ENCODE measurements around the gene DOCK9.

Gene DOCK9

GRCh38 chr13:98881390-98881789 is 96.5 kb downstream of the DOCK9 start:
- Histone ChIP-seq H3K4me2 (no peak overlapping the region), H3K27me3 (no peaks in the 10 kb centered on the region), H3K27ac (no peak overlapping the region), H3K9ac (no peak overlapping the region), H3K4me3 (no peak overlapping the region), H4K20me1 (no peaks in the 10 kb centered on the region), H3K9me3 (no peaks in the 10 kb centered on the region), H3K4me1 (no peaks in the 10 kb centered on the region), H3K36me3 (peaks cover 7% of the 10 kb centered on the region; the same call in 1 of the 2 replicates)
- TF ChIP-seq Cebpa-rat (IDR thresholded peaks at IDR 0.05) = no peak

DNA sequence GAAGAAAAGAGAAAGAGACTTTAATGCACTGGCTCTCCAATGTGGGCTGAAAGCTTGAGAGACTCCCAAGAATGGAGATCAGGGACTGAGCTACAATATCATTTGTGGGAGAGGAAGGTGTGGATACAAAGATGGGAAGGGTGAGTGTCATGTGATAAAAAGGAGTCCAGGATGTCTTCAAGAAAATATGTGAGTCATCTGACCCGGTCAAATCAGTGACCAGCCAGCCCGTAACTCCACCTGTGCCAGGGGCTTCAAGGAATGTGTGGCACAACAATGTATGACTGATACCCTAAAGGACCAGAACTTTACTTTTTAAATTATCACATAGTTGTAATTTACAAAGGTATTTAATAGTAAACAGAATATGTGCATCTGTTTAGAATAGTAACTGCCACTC is 97.2 kb downstream of the DOCK9 start:
- Histone ChIP-seq H3K4me1 (no peaks in the 10 kb centered on the region), H3K27ac (no peak overlapping the region), H3K9me3 (no peaks in the 10 kb centered on the region), H3K4me3 (no peak overlapping the region), H4K20me1 (no peaks in the 10 kb centered on the region), H3K9ac (no peak overlapping the region), H3K27me3 (no peaks in the 10 kb centered on the region), H3K4me2 (no peak overlapping the region), H3K36me3 (peaks cover 7% of the 10 kb centered on the region; the same call in 1 of the 2 replicates)
- no peak for TF ChIP-seq Cebpa-rat (IDR thresholded peaks at IDR 0.05)

- peaks cover 7% of the 10 kb centered on the region; the same call in 1 of the 2 replicates for H3K36me3 ChIP-seq
- no peaks in the 10 kb centered on the region for H3K27me3 ChIP-seq
- H3K4me2 ChIP-seq = no peak overlapping the region
- no peak overlapping the region for H3K27ac ChIP-seq
- TF ChIP-seq Cebpa-rat (IDR thresholded peaks at IDR 0.05) = no peak
- no peak overlapping the region for H3K4me3 ChIP-seq
- H3K9me3 ChIP-seq = no peaks in the 10 kb centered on the region
- H4K20me1 ChIP-seq = no peaks in the 10 kb centered on the region
- H3K9ac ChIP-seq = no peak overlapping the region
- H3K4me1 ChIP-seq = no peaks in the 10 kb centered on the region
These were observed 97.9 kb downstream of the DOCK9 start for GRCh38 chr13:98879957-98880356.

DNA sequence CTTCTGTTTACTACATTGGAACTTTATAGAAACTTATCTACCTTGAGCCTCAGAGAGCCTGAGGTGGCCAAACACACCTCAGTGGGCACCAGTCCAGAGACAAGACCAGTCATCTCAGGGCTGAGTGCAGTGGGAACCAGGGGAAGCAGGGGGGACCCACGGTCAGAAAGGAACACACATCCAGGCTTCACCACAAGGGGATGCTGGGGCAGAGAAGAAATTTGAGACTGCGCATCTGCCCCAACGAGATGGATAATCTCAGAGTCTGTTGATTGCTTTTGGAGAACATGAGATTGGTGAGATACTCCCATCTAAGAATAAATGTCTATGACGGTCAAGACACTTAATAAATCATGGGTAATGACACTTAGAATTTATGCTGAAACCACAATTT is 98.7 kb downstream of the DOCK9 start:
- Histone ChIP-seq H3K27ac (no peak overlapping the region), H3K27me3 (no peaks in the 10 kb centered on the region), H3K4me1 (no peaks in the 10 kb centered on the region), H4K20me1 (no peaks in the 10 kb centered on the region), H3K9ac (no peak overlapping the region), H3K36me3 (peaks cover 7% of the 10 kb centered on the region; the same call in 1 of the 2 replicates), H3K4me2 (no peak overlapping the region), H3K9me3 (no peaks in the 10 kb centered on the region), H3K4me3 (no peak overlapping the region)
- TF ChIP-seq Cebpa-rat (IDR thresholded peaks at IDR 0.05) = no peak

DNA sequence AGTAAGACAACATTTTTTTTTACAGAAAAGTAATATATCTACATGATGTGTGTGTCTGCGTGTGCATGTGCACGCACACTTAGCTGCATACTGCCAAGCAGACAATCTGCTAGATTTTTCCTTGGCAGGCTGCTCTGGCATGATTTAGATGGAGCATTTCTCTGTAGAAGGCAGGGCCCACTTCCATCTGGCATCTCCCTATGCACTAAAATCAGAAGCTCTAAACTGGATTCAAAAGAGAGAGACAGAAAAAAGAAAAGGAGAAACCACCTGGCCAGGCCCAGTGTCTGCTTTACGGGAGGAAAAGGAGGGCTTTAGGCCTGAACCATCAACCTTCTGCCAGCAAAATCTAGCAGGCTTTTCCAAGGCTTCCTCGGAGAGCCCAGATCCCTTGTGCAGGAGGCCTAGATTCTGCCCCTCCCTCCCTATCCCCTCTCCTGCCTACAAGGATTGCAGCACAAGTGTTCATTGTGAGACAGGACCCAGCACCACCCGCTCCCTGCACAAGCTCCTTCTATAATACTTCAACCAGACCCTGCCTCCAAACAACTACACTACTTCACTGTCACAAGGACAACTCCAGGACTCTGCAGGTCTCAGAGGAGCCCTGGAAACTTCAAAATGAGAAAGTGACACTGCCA is 99.3 kb downstream of the DOCK9 start:
- Histone ChIP-seq H4K20me1 (no peaks in the 10 kb centered on the region), H3K9ac (no peak overlapping the region), H3K36me3 (peaks cover 7% of the 10 kb centered on the region; the same call in 1 of the 2 replicates), H3K9me3 (peaks cover 2% of the 10 kb centered on the region), H3K27me3 (no peaks in the 10 kb centered on the region), H3K27ac (no peak overlapping the region), H3K4me2 (no peak overlapping the region), H3K4me3 (no peak overlapping the region), H3K4me1 (no peaks in the 10 kb centered on the region)
- no peak for TF ChIP-seq Cebpa-rat (IDR thresholded peaks at IDR 0.05)

- Histone ChIP-seq H3K9me3 (peaks cover 8% of the 10 kb centered on the region), H3K4me2 (no peak overlapping the region), H3K27me3 (no peaks in the 10 kb centered on the region), H3K4me3 (no peak overlapping the region), H3K4me1 (no peaks in the 10 kb centered on the region), H3K9ac (no peak overlapping the region), H4K20me1 (no peaks in the 10 kb centered on the region), H3K36me3 (peaks cover 13% of the 10 kb centered on the region), H3K27ac (no peak overlapping the region)
- TF ChIP-seq Cebpa-rat (IDR thresholded peaks at IDR 0.05) = no peak
These were observed 99.9 kb downstream of the DOCK9 start for GRCh38 chr13:98877936-98878335.

- Histone ChIP-seq H3K4me1 (no peaks in the 10 kb centered on the region), H3K4me2 (no peak overlapping the region), H3K36me3 (peaks cover 14% of the 10 kb centered on the region), H3K9ac (no peak overlapping the region), H3K9me3 (peaks cover 12% of the 10 kb centered on the region), H4K20me1 (no peaks in the 10 kb centered on the region), H3K27ac (no peak overlapping the region), H3K4me3 (no peak overlapping the region), H3K27me3 (no peaks in the 10 kb centered on the region)
- TF ChIP-seq Cebpa-rat (IDR thresholded peaks at IDR 0.05) = no peak
These were observed 100.4 kb downstream of the DOCK9 start for GRCh38 chr13:98877466-98877865.

DNA sequence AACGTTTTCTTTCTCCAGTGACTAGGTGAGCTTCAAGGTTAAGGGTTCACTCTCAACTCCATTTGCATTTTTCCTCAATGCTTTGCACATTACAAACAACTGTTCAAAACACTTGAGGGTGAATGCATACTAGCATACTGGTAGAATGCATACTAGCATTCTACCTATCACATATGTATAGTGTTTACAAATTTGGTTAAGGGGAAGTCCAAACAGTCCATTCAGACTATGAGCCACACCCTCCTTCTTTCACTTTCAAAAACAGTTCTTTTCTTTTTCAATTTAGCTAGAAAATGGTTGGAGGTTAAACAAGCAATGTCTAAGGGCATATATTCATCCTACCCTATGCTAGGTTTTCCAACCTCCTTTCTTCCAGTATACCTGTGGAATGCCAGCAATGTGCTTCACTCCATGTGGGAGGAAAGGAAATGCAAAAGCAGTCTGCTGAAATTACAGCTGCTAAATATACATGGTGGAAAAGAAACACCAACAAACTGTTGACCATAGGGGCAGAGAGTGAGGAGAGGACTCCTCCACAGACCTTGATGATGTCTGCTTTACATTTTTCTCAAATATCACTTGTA is 102.6 kb downstream of the DOCK9 start:
- H3K36me3 ChIP-seq = peaks cover 10% of the 10 kb centered on the region
- no peak overlapping the region for H3K27ac ChIP-seq
- H3K9me3 ChIP-seq = peaks cover 12% of the 10 kb centered on the region
- no peak for TF ChIP-seq Cebpa-rat (IDR thresholded peaks at IDR 0.05)
- H3K4me3 ChIP-seq = no peak overlapping the region
- no peaks in the 10 kb centered on the region for H3K27me3 ChIP-seq
- H4K20me1 ChIP-seq = no peaks in the 10 kb centered on the region
- no peak overlapping the region for H3K9ac ChIP-seq
- H3K4me1 ChIP-seq = no peaks in the 10 kb centered on the region
- H3K4me2 ChIP-seq = no peak overlapping the region

- TF ChIP-seq Cebpa-rat (IDR thresholded peaks at IDR 0.05) = no peak
- H3K9me3 ChIP-seq = peaks cover 12% of the 10 kb centered on the region
These were observed 103.9 kb downstream of the DOCK9 start for GRCh38 chr13:98874029-98874397.

GRCh38 chr13:98873377-98874028 is 104.4 kb downstream of the DOCK9 start:
- no peak overlapping the region for H3K4me2 ChIP-seq
- no peaks in the 10 kb centered on the region for H3K27me3 ChIP-seq
- peaks cover 7% of the 10 kb centered on the region; the same call in 1 of the 2 replicates for H3K36me3 ChIP-seq
- H3K27ac ChIP-seq = no peak overlapping the region
- H4K20me1 ChIP-seq = no peaks in the 10 kb centered on the region
- no peak overlapping the region for H3K9ac ChIP-seq
- no peak overlapping the region for H3K4me3 ChIP-seq
- TF ChIP-seq Cebpa-rat (IDR thresholded peaks at IDR 0.05) = no peak
- H3K9me3 ChIP-seq = peaks cover 12% of the 10 kb centered on the region
- no peaks in the 10 kb centered on the region for H3K4me1 ChIP-seq

More at GRCh38 chr13:98874029-98874397, 103.9 kb downstream of the DOCK9 start:
- no peak overlapping the region for H3K4me3 ChIP-seq
- no peaks in the 10 kb centered on the region for H4K20me1 ChIP-seq
- H3K4me1 ChIP-seq = no peaks in the 10 kb centered on the region
- no peak overlapping the region for H3K27ac ChIP-seq
- H3K4me2 ChIP-seq = no peak overlapping the region
- H3K36me3 ChIP-seq = peaks cover 7% of the 10 kb centered on the region; the same call in 1 of the 2 replicates
- H3K9ac ChIP-seq = no peak overlapping the region
- no peaks in the 10 kb centered on the region for H3K27me3 ChIP-seq

Data from BLaER1 (cell line).